ENCODE data around the gene FRY.

DNA sequence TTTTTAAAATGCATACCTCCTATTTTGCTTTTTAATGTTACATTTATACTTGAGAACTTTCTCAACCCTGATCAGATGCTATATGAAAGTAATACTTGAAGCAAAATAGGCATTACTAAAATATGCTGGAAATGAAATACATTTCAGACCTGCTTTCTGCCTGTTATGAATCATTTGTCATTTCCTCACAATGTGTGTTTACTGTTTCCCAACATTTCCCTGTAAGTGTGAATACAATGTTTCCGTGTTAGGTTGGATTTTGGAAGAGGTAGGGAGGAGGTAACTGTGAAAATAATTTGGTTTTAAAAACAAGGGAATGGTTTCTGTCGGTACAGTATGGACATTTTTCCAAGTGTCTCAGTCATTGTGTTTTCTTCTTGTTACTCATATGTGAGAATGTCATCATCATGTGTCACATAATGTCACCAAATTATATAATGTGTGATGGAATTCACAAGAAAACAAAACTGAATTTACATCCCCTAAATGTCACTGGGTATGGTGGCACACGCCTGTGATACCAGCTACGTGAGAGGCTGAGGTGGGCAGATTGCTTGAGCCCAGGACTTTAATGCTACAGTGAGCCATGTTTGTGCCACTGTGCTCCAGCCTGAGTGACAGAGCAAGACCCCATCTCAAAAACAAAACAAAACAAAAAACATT, 240.6 kb downstream of the FRY start:
- TF ChIP-seq POLR2A (IDR thresholded peaks at IDR 0.05; ENCODE audit: insufficient read depth in 1 of 2, low read depth in 2 of 2, low read length in 2 of 2) (no peak), ZKSCAN8 (CRISPR knock-in tag; IDR thresholded peaks at IDR 0.05; ENCODE audit: borderline replicate concordance) (no peak), ZBTB7A (CRISPR knock-in tag; IDR thresholded peaks at IDR 0.05) (no peak)
- TF ChIP-seq, protein P1, sequence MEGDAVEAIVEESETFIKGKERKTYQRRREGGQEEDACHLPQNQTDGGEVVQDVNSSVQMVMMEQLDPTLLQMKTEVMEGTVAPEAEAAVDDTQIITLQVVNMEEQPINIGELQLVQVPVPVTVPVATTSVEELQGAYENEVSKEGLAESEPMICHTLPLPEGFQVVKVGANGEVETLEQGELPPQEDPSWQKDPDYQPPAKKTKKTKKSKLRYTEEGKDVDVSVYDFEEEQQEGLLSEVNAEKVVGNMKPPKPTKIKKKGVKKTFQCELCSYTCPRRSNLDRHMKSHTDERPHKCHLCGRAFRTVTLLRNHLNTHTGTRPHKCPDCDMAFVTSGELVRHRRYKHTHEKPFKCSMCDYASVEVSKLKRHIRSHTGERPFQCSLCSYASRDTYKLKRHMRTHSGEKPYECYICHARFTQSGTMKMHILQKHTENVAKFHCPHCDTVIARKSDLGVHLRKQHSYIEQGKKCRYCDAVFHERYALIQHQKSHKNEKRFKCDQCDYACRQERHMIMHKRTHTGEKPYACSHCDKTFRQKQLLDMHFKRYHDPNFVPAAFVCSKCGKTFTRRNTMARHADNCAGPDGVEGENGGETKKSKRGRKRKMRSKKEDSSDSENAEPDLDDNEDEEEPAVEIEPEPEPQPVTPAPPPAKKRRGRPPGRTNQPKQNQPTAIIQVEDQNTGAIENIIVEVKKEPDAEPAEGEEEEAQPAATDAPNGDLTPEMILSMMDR (CRISPR knock-in tag; IDR thresholded peaks at IDR 0.05) = no peak
- TF ChIP-seq, protein P2, sequence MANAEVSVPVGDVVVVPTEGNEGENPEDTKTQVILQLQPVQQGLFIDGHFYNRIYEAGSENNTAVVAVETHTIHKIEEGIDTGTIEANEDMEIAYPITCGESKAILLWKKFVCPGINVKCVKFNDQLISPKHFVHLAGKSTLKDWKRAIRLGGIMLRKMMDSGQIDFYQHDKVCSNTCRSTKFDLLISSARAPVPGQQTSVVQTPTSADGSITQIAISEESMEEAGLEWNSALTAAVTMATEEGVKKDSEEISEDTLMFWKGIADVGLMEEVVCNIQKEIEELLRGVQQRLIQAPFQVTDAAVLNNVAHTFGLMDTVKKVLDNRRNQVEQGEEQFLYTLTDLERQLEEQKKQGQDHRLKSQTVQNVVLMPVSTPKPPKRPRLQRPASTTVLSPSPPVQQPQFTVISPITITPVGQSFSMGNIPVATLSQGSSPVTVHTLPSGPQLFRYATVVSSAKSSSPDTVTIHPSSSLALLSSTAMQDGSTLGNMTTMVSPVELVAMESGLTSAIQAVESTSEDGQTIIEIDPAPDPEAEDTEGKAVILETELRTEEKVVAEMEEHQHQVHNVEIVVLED (CRISPR knock-in tag; IDR thresholded peaks at IDR 0.05; ENCODE audit: borderline replicate concordance) = no peak
- TF ChIP-seq, protein P3, sequence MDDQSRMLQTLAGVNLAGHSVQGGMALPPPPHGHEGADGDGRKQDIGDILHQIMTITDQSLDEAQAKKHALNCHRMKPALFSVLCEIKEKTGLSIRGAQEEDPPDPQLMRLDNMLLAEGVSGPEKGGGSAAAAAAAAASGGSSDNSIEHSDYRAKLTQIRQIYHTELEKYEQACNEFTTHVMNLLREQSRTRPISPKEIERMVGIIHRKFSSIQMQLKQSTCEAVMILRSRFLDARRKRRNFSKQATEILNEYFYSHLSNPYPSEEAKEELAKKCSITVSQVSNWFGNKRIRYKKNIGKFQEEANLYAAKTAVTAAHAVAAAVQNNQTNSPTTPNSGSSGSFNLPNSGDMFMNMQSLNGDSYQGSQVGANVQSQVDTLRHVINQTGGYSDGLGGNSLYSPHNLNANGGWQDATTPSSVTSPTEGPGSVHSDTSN (CRISPR knock-in tag; IDR thresholded peaks at IDR 0.05; ENCODE audit: borderline replicate concordance) = no peak

All from HepG2 (cell line).